Fibroblast of upper back skin (primary cell): Measurements from ENCODE around the gene KCNH3.

ENCODE experiments used
- DNase-seq: peaks from one replicate; pipeline ENCODE4 v3.0.0-alpha.2; 2013

The KCNH3 gene

GRCh38 chr12:49563951-49564685 is 25.3 kb downstream of the KCNH3 start:
- no peak for DNase-seq

- no peak for DNase-seq
Measured at GRCh38 chr12:49564686-49565405, 26.0 kb downstream of the KCNH3 start.

- DNase-seq = no peak
Measured at GRCh38 chr12:49565406-49566265, 26.8 kb downstream of the KCNH3 start.

- no peak for DNase-seq
Measured at GRCh38 chr12:49566361-49566760, 27.5 kb downstream of the KCNH3 start.

GRCh38 chr12:49567302-49567610 is 28.4 kb downstream of the KCNH3 start:
- no peak for DNase-seq

- DNase-seq = peak; percentile 91
Measured at GRCh38 chr12:49567611-49568441, 29.0 kb downstream of the KCNH3 start, which contains the start of gene MCRS1. TSS of gene MCRS1 (minus strand) at chr12:49568142. CDS start at chr12:49566731, 1,411 bp downstream.

- DNase-seq = no peak
Measured at GRCh38 chr12:49568442-49569162, 29.8 kb downstream of the KCNH3 start.

- DNase-seq = no peak
Measured at GRCh38 chr12:49577589-49578315, 38.9 kb downstream of the KCNH3 start.

GRCh38 chr12:49578471-49579112 is 39.8 kb downstream of the KCNH3 start:
- no peak for DNase-seq

GRCh38 chr12:49580572-49581535 is 42.0 kb downstream of the KCNH3 start:
- peak; percentile 75 for DNase-seq

GRCh38 chr12:49582201-49582600 is 43.4 kb downstream of the KCNH3 start:
- DNase-seq = no peak

- DNase-seq = no peak
Measured at GRCh38 chr12:49582850-49583249, 44.0 kb downstream of the KCNH3 start.

GRCh38 chr12:49583366-49584094 is 44.7 kb downstream of the KCNH3 start:
- peak; percentile 13 for DNase-seq

- no peak for DNase-seq
Measured at GRCh38 chr12:49584591-49584990, 45.8 kb downstream of the KCNH3 start.

GRCh38 chr12:49585477-49586459 is 46.9 kb downstream of the KCNH3 start:
- DNase-seq = no peak

- no peak for DNase-seq
Measured at GRCh38 chr12:49587174-49587908, 48.5 kb downstream of the KCNH3 start.

GRCh38 chr12:49588281-49588680 is 49.5 kb downstream of the KCNH3 start:
- DNase-seq = no peak
